ENCODE results near the gene CLEC1B.

GRCh38 chr12:10021342-10021741, 22.4 kb upstream of the CLEC1B start:
- TF ChIP-seq MYC (IDR thresholded peaks at IDR 0.05; ENCODE audit: low read depth, low read length), result no peak
- TF ChIP-seq POLR2AphosphoS5 (IDR thresholded peaks at IDR 0.05; ENCODE audit: insufficient read depth, low read depth, low read length), result no peak
- TF ChIP-seq CTCF (IDR thresholded peaks at IDR 0.05; ENCODE audit: extremely low read depth in 1 of 2, insufficient read depth in 1 of 2, low read depth in 1 of 2, low read length in 2 of 2), result no peak
- TF ChIP-seq POLR2A (IDR thresholded peaks at IDR 0.05; ENCODE audit: low read depth, low read length), result no peak
- no peak for TF ChIP-seq MAX (IDR thresholded peaks at IDR 0.05; ENCODE audit: insufficient read depth, insufficient read length)
- no peak for TF ChIP-seq EZH2 (IDR thresholded peaks at IDR 0.05; ENCODE audit: borderline replicate concordance, low read depth, low read length, severe bottlenecking)
- no peak for TF ChIP-seq FOS (IDR thresholded peaks at IDR 0.05; ENCODE audit: borderline replicate concordance, insufficient read depth, low read length)
- no peak for TF ChIP-seq JUN (IDR thresholded peaks at IDR 0.05; ENCODE audit: borderline replicate concordance, insufficient read depth, insufficient read length, low read depth)
- no peak for TF ChIP-seq GATA2 (IDR thresholded peaks at IDR 0.05; ENCODE audit: insufficient read depth, insufficient read length, low read depth, low read length)
